ENCODE results near the gene HABP2. TPM values are rescaled to one million over a fixed set of nuclear protein-coding genes. Genes with fewer than 3 reads are reported as not detected.

Gene HABP2
- polyA plus RNA-seq, 1 donor from 2014 or later: not detected

DNA sequence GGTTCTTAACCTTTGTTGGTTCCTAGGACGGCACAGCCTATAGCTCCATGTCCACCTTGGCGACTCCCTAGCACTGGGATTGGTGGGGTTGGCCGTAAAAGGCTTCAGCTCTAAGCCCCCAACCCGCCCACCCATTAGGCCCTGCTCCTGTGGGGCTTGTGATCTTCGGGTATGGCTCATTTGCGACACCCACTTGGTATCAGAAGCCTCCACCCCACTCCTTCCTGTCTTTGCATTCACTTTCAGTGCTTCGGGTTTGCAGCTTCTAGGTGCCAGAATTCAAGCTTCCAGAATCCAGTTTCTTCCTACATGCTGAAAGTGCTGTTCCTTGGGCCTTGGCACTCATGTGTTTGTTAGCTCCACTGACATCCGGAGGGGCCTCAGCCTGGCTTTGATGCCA is 39.5 kb downstream of the HABP2 start:
- no peaks in the 10 kb centered on the region for H4K20me1 ChIP-seq (ENCODE audit: insufficient read depth)
- H3K36me3 ChIP-seq (ENCODE audit: insufficient read depth, low read length): no peaks in the 10 kb centered on the region
- H3K4me3 ChIP-seq (ENCODE audit: low read length): no peak overlapping the region
- no peaks in the 10 kb centered on the region for H3K9me2 ChIP-seq (ENCODE audit: insufficient read depth, low read length)
- no peak overlapping the region for H3K9ac ChIP-seq (ENCODE audit: low read length)
- TF ChIP-seq MXI1 (conservative IDR thresholded peaks at IDR 0.05; ENCODE audit: poor library complexity, severe bottlenecking) (no peak), EZH2 (IDR thresholded peaks at IDR 0.05; ENCODE audit: borderline replicate concordance, insufficient read depth, low read length, poor library complexity, severe bottlenecking) (no peak), POLR2AphosphoS5 (IDR thresholded peaks at IDR 0.05) (no peak), SMC3 (conservative IDR thresholded peaks at IDR 0.05; ENCODE audit: poor library complexity) (no peak), RAD21 (conservative IDR thresholded peaks at IDR 0.05) (no peak), CTCF (IDR thresholded peaks at IDR 0.05; ENCODE audit: poor library complexity, severe bottlenecking) (no peak), EP300 (conservative IDR thresholded peaks at IDR 0.05; ENCODE audit: poor library complexity, severe bottlenecking) (no peak), TAF1 (IDR thresholded peaks at IDR 0.05; ENCODE audit: low read depth) (no peak)
- TF ChIP-seq, protein P1, sequence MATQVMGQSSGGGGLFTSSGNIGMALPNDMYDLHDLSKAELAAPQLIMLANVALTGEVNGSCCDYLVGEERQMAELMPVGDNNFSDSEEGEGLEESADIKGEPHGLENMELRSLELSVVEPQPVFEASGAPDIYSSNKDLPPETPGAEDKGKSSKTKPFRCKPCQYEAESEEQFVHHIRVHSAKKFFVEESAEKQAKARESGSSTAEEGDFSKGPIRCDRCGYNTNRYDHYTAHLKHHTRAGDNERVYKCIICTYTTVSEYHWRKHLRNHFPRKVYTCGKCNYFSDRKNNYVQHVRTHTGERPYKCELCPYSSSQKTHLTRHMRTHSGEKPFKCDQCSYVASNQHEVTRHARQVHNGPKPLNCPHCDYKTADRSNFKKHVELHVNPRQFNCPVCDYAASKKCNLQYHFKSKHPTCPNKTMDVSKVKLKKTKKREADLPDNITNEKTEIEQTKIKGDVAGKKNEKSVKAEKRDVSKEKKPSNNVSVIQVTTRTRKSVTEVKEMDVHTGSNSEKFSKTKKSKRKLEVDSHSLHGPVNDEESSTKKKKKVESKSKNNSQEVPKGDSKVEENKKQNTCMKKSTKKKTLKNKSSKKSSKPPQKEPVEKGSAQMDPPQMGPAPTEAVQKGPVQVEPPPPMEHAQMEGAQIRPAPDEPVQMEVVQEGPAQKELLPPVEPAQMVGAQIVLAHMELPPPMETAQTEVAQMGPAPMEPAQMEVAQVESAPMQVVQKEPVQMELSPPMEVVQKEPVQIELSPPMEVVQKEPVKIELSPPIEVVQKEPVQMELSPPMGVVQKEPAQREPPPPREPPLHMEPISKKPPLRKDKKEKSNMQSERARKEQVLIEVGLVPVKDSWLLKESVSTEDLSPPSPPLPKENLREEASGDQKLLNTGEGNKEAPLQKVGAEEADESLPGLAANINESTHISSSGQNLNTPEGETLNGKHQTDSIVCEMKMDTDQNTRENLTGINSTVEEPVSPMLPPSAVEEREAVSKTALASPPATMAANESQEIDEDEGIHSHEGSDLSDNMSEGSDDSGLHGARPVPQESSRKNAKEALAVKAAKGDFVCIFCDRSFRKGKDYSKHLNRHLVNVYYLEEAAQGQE (IDR thresholded peaks at IDR 0.05; ENCODE audit: borderline replicate concordance): no peak
- H2AFZ ChIP-seq (ENCODE audit: low read depth, low read length): no peak overlapping the region
- H3K27me3 ChIP-seq (ENCODE audit: insufficient read depth, low read depth, low read length): no peaks in the 10 kb centered on the region
- H3F3A ChIP-seq (ENCODE audit: insufficient read depth, low read length, poor library complexity, severe bottlenecking): no peaks in the 10 kb centered on the region
- no peaks in the 10 kb centered on the region for H3K9me3 ChIP-seq (ENCODE audit: low read length)
- no peak overlapping the region for H3K4me2 ChIP-seq (ENCODE audit: low read length)
- H3K79me2 ChIP-seq (replicated peaks; ENCODE audit: insufficient read depth, low read length): no peaks in the 10 kb centered on the region
- H3K27ac ChIP-seq (ENCODE audit: low read length): no peak overlapping the region

DNA sequence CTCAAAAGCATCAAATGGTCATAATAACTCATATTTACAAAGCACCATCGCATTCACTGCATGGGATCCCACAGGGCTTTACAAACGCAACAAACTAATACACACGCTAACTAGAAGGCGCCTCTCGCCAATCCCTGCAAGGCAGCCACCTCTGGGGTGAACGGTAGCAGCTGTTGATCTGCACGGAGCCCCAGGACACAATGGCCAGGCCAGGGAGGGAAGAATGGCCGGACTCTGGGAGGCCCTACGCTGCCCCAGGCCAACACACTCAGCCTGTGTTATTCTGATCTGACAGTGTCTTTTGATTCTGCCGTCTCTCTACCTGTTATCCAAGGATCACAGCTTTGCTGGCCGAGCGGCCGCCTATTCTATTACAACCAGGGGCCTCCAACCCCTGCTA is 41.8 kb downstream of the HABP2 start:
- Histone ChIP-seq H3K4me2 (ENCODE audit: low read length) (no peak overlapping the region), H3K9ac (ENCODE audit: low read length) (no peak overlapping the region), H4K20me1 (ENCODE audit: insufficient read depth) (no peaks in the 10 kb centered on the region), H3K27me3 (ENCODE audit: insufficient read depth, low read depth, low read length) (no peaks in the 10 kb centered on the region), H3K27ac (ENCODE audit: low read length) (no peak overlapping the region), H3K9me2 (ENCODE audit: insufficient read depth, low read length) (no peaks in the 10 kb centered on the region), H3K36me3 (ENCODE audit: insufficient read depth, low read length) (no peaks in the 10 kb centered on the region), H2AFZ (ENCODE audit: low read depth, low read length) (no peak overlapping the region), H3F3A (ENCODE audit: insufficient read depth, low read length, poor library complexity, severe bottlenecking) (no peaks in the 10 kb centered on the region), H3K4me3 (ENCODE audit: low read length) (no peak overlapping the region), H3K79me2 (replicated peaks; ENCODE audit: insufficient read depth, low read length) (no peaks in the 10 kb centered on the region), H3K9me3 (ENCODE audit: low read length) (no peaks in the 10 kb centered on the region)
- TF ChIP-seq POLR2AphosphoS5 (IDR thresholded peaks at IDR 0.05) (no peak), RAD21 (conservative IDR thresholded peaks at IDR 0.05) (no peak), MXI1 (conservative IDR thresholded peaks at IDR 0.05; ENCODE audit: poor library complexity, severe bottlenecking) (no peak), CTCF (IDR thresholded peaks at IDR 0.05; ENCODE audit: poor library complexity, severe bottlenecking) (no peak), TAF1 (IDR thresholded peaks at IDR 0.05; ENCODE audit: low read depth) (no peak), EP300 (conservative IDR thresholded peaks at IDR 0.05; ENCODE audit: poor library complexity, severe bottlenecking) (no peak), SMC3 (conservative IDR thresholded peaks at IDR 0.05; ENCODE audit: poor library complexity) (no peak), EZH2 (IDR thresholded peaks at IDR 0.05; ENCODE audit: borderline replicate concordance, insufficient read depth, low read length, poor library complexity, severe bottlenecking) (no peak)
- TF ChIP-seq, protein P1 (IDR thresholded peaks at IDR 0.05; ENCODE audit: borderline replicate concordance): no peak
